Posterior vena cava (tissue), 2 donors: Measurements from ENCODE around the gene THRB. TPM values are rescaled to one million over a fixed set of nuclear protein-coding genes. Genes with fewer than 3 reads are reported as not detected.
"Not testable (repeated sequence)": the region's sequence is repeated elsewhere in the genome, so short reads cannot be mapped to it uniquely, and the experiment has no call there.

Experiments used
- DNase-seq: peaks from one replicate; pipeline ENCODE4 v3.0.0-alpha.2; 2020; ENCODE audit warnings: low spot score
- intact Hi-C, 2 donors: fragments of 100-400 bp; cut with DNase I; formaldehyde crosslinking; loops; one replicate each; pipeline versions ENCODE4 v1.14.1 to v1.14.2; 2022 to 2023
- total RNA-seq, 2 donors: library from RNA; stranded (reverse); fragmentation: NEBNext Ultra II Directional; extraction: Animal tissue kit (Norgen Biotek cat#: 25700); gene quantifications; one replicate each; pipeline ENCODE4 v1.2.1, GENCODE V29; 2021
- donor health status: DM: yes; HTN: yes; CAD: no.
- donor health status: DM: yes; HTN: yes; CAD: no.

The THRB gene
- total RNA-seq, 2 donors from 2014 or later, result 25.0 to 32.5 TPM

DNA sequence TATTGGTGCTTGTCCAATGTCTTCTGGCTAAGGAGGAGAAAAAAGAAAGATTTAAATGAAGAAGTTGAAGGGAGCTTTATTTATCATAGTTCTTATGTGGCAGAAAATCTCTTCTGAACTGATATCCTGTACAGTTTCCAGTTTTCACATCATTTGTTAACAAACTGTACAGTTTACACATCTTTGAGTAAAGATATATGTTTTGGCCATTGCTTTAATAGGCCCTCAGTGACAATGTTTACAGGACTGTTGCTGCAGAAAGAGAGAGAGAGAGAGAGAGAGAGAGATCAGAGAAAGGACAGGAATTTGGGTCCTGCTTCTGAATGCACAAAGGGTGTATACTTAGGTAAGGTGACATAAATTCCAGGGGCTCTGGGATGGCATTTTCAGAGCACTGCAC is 361.2 kb downstream of the THRB start:
- DNase-seq, result no peak
- intact Hi-C loops, result no loop called here

GRCh38 chr3:24129549-24129948 is 365.1 kb downstream of the THRB start:
- DNase-seq, result no peak
- intact Hi-C loops, result loop anchor here in 1 of 2 donors (10.0 kb wide), 1 partner anchor 95 kb away; no protein-coding TSS in a partner anchor

DNA sequence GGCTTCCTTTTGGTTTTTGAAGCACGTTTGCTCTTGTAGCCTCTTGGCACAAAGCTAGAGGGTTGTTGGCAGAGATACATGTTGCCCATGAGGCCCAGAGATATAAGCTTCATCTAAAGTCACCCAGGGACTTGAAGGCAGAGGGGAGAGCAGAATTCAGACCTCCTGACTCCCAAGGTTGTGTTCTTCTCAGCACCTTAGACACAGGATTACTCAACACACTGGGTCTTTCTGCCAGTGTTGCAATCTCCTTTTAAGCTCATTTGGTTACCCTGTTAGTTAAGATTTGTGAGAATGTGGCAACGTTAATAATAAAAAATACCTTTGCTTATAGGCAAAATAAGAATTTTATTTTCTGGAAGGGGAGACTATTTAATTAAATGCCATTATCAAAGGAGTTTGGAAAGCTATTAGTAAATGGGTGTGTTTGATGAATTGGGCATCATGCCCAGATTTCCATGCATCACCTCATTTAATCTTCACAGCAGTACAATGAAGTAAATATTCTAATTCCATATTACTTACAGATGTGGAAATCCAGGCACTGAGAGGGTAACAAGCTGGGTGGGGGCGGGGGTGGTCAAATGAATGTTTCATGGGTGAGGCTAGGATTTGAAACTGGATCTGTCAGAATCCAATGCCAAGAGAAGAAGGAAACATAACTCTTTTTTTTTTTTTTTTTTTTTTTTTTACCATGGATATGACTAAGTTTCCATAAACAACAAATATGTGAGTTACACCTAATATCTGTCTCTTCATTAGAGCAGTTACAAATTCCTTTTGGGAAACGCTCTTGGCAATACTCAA is 366.2 kb downstream of the THRB start:
- no peak for DNase-seq
- intact Hi-C loops, result loop anchor here in 1 of 2 donors (10.0 kb wide), 1 partner anchor 96 kb away; no protein-coding TSS in a partner anchor

DNA sequence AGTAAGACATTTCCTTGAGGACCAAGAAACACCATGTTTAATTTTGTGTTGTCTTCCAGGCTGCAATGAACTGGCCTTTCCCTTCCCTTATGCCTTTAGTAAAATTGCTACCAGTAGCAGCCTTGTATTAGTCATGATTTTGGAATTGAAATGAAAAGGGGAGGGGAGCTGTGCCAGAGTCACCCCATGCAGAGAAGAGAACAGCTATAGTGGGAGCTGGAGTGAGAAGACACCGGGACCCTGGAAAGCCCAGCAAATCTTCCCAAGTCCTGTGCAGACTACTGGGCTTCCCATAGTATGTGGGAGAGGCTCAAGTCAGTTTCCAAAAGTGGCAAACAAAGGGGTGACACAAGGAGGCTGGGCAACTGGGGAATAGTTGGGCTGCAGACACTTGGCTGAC is 371.1 kb downstream of the THRB start:
- intact Hi-C loops, result loop anchor here in 1 of 2 donors (10.0 kb wide), 1 partner anchor 101 kb away; no protein-coding TSS in a partner anchor
- DNase-seq, result no peak

GRCh38 chr3:24120434-24120833 is 374.2 kb downstream of the THRB start:
- DNase-seq, result no peak
- intact Hi-C loops, result loop anchor here in 1 of 2 donors (10.0 kb wide), 1 partner anchor 104 kb away; no protein-coding TSS in a partner anchor

DNA sequence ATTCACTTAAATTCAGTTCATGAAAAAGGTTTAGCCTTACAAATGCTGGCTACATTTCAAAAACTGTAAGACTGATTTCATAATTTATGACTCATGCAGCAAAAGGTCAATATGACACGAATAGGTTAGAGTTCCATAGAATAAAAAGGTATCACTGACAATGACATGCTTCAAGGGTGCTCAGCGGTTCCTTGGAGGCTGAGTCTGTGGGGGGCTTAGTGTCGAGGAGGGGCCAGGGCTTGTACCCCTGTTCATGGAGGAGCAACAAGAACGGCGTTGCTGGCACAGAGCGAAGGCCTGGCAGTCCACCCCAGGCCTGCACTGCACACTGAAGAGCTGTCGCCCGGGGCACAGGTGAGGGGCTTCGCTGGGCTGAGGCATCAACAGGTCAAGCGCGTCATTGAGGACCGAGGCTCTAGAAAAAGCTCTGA is 375.3 kb downstream of the THRB start:
- DNase-seq, result no peak
- intact Hi-C loops, result no loop called here

DNA sequence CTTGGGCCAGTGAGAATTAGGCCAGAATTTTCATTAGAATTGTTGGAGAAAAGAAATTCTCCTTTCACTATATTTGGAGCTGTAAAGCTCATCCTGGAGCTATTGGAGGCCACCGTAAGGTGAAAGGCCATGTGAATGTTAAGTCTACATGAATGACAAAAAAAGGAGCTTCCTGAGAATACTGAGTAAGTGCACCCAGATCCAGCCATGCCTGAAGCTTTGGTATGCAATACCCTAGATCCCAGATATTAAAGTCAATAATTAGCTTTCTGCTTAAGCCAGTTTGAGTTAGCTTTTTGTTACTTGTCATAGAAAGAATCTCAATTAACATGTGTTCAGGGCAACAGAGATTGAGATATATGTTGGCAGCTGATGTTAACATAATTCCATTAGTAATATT is 377.1 kb downstream of the THRB start:
- DNase-seq, result no peak
- intact Hi-C loops, result no loop called here

DNA sequence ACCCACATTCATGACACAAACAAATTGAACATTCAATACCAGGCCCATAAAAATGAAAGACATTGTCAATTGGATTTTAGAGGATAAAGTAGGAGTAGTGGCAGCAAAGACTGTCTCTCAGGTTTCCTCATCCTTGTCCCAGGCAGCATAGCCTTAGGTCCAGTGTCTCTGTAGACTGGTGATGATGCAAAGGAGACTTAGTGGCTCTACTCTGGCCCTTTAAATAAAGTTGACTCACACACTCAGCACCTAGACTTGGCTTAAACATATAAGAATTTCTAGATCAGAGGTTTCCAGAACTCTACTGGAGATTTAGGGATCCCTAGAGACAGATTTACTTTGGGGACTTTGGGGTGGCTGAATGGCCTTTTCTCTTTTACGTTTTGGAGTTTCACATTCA is 382.9 kb downstream of the THRB start:
- intact Hi-C loops, result no loop called here
- DNase-seq, result no peak

GRCh38 chr3:24110051-24110450 is 384.6 kb downstream of the THRB start:
- no peak for DNase-seq
- intact Hi-C loops, result no loop called here

DNA sequence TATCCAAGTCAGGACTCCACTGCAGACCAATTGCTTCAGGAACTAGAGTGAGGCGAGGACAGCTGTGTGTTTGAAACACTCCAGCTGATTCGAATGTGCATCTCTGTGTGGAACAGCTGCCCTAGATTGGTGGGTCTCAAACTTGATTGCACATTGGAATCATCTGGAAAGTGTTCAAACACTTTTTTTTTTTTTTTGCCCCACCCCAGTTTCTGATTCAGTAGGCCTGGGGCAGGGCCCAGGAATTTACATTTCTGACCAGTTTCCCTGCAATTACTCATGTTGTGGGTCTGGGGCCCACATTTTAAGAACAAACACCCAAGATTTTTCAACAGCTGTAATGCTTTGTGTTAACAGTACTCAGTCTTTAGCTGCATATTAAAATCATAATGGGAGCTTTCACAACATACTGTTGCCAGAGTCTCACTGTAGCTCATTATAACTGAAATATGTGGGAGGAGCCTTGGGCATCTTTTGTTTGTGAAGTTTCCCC is 392.9 kb downstream of the THRB start:
- no peak for DNase-seq
- intact Hi-C loops, result no loop called here

GRCh38 chr3:24100696-24101402 is 393.8 kb downstream of the THRB start:
- intact Hi-C loops, result no loop called here
- DNase-seq, result no peak

- DNase-seq, result no peak
Observed at GRCh38 chr3:24096695-24097290, 397.9 kb downstream of the THRB start.

GRCh38 chr3:24096271-24096670 is 398.4 kb downstream of the THRB start:
- intact Hi-C loops, result no loop called here
- no peak for DNase-seq

More at GRCh38 chr3:24096695-24097290, 397.9 kb downstream of the THRB start:
- intact Hi-C loops, result no loop called here

DNA sequence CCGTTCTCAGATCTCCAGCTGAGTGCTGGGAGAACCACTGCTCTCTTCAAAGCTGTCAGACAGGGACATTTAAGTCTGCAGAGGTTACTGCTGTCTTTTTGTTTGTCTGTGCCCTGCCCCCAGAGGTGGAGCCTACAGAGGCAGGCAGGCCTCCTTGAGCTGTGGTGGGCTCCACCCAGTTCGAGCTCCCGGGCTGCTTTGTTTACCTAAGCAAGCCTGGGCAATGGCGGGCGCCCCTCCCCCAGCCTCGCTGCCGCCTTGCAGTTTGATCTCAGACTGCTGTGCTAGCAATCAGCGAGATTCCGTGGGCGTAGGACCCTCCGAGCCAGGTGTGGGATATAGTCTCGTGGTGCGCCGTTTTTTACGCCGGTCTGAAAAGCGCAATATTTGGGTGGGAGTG is 399.8 kb downstream of the THRB start:
- intact Hi-C loops, DNase-seq: not testable (repeated sequence)

GRCh38 chr3:24088782-24089181 is 405.9 kb downstream of the THRB start:
- no peak for DNase-seq
- intact Hi-C loops, result no loop called here

DNA sequence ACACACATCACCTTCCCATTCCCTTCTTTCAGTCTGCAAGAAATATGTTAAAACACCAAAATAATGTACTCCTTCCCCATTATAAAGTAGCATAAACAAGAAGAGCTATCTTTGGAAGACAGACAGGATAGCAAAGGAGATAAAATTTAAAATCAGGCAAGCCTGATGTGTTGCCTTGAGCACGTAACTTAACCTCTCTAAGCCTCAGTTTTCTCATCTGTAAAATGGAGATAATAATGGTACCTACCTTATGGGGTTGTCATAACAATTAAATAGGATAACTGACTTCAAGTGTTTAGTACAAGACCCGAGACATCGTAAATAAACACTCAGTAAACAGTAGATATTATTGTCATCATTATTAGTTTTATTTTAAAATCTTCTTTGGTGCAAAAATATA is 407.2 kb downstream of the THRB start:
- no peak for DNase-seq
- intact Hi-C loops, result no loop called here

DNA sequence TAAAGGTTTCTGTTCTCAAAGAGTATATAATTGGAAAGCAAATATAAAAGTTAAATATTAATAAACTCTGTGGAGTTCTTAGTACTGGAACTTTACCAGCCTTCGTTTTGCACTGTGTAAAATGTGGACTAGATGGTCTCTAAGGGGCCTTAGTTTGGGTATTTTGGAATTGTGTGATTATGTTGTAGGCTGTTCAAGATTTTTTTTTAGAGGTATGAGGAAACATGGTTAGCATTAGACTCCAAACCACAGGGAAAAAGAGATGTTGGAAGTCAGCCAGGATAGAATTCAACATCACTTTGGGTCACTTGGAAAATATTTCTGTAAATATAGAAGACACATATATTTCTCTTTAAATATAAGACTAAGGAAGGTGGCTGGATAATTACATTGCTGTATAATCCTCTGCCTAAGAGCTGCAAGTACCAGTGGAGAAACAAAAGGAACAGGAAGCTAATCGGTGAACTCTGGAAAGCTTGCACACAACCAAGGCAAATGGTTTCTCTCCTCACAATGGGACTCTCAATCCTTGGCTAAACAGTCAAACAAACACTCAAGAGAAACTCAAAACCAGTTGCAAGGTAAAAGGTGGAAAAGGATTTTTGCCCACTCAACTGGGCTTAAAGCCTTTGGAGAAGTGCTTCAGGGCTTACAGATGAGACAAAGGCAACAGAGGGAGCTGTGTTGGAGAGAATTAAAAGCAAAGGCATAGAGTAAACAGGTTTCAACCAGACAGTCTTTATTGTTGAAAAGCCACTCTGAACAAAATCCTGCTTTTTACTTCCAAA is 407.8 kb downstream of the THRB start:
- intact Hi-C loops, result no loop called here

DNA sequence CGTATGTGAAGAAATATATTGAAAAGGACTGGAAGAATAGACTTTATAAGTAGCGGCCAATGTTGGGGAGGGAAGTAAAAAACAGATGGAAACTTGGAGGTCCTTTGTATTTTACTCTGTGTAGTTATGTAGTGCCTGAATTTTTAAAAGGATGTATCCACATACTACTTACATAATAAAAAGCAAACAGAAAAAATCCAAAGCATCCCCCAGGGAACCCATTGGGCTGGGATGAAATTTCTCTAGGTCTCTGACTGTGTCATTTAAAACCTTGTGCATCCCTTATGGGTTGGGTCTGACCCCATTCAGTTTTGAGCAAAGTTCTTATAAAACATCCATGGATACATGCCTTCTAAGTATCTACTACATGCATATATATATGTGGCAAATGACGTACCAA is 408.4 kb downstream of the THRB start:
- no peak for DNase-seq
- intact Hi-C loops, result no loop called here

More for the DNA sequence above, 407.8 kb downstream of the THRB start:
- DNase-seq, result no peak

- intact Hi-C loops, result no loop called here
- DNase-seq, result no peak
Observed at GRCh38 chr3:24072193-24072592, 422.5 kb downstream of the THRB start.
